Mesenchymal stem cell (in vitro differentiated cells and primary cell): Measurements from ENCODE around the gene SUSD2.
"Not testable (repeated sequence)": the region's sequence is repeated elsewhere in the genome, so short reads cannot be mapped to it uniquely, and the experiment has no call there.

Source experiments
- DNase-seq: peaks from one replicate; pipeline ENCODE4 v3.0.0-alpha.2; 2013
- H2AFZ ChIP-seq: one replicate; pipeline ENCODE4 v1.6.1; 2013; ENCODE audit warnings: low read depth, mild to moderate bottlenecking, control low read depth, inconsistent platforms, low read length, moderate library complexity
- H2AK5ac ChIP-seq: 2 replicates; pipeline ENCODE4 v1.6.1; 2013; ENCODE audit warnings: low read length, moderate library complexity, mild to moderate bottlenecking, inconsistent platforms; ENCODE audit not compliant: severe bottlenecking
- H2BK120ac ChIP-seq: one replicate; pipeline ENCODE4 v1.6.1; 2013; ENCODE audit warnings: low read depth, mild to moderate bottlenecking, inconsistent platforms, low read length, moderate library complexity
- H2BK12ac ChIP-seq, 2 experiments: one replicate each; pipeline ENCODE4 v1.6.1; 2013; ENCODE audit warnings: inconsistent platforms in 2 of 2, low read length in 2 of 2, mild to moderate bottlenecking in 2 of 2, moderate library complexity in 2 of 2, control low read depth in 1 of 2
- H2BK15ac ChIP-seq: one replicate; pipeline ENCODE4 v1.6.1; 2013; ENCODE audit warnings: mild to moderate bottlenecking, low read depth, inconsistent platforms; ENCODE audit not compliant: poor library complexity, severe bottlenecking
- H2BK5ac ChIP-seq: 2 replicates; pipeline ENCODE4 v1.6.1; 2013; ENCODE audit warnings: low read depth, mild to moderate bottlenecking, low read length, control low read depth, inconsistent platforms; ENCODE audit not compliant: poor library complexity, severe bottlenecking
- H3K14ac ChIP-seq, 2 experiments: one replicate each; pipeline ENCODE4 v1.6.1; 2013; ENCODE audit warnings: inconsistent platforms in 2 of 2, low read length in 2 of 2, control low read depth in 1 of 2, mild to moderate bottlenecking in 1 of 2, moderate library complexity in 1 of 2
- H3K18ac ChIP-seq, 2 experiments: one replicate each; pipeline ENCODE4 v1.6.1; 2013; ENCODE audit warnings: inconsistent platforms in 2 of 2, low read length in 2 of 2, control low read depth in 1 of 2, low read depth in 1 of 2, mild to moderate bottlenecking in 1 of 2
- H3K23ac ChIP-seq, 2 experiments: one replicate each; pipeline ENCODE4 v1.6.1; 2013; ENCODE audit warnings: inconsistent platforms in 2 of 2, low read length in 2 of 2, mild to moderate bottlenecking in 2 of 2, moderate library complexity in 2 of 2, control low read depth in 1 of 2
- H3K27ac ChIP-seq: 2 replicates; pipeline ENCODE4 v1.5.1; 2013; ENCODE audit warnings: mild to moderate bottlenecking, moderate library complexity, low read length, control low read depth, inconsistent platforms; ENCODE audit not compliant: poor library complexity, severe bottlenecking
- H3K27me3 ChIP-seq, 2 experiments: 2 replicates each; pipeline versions ENCODE4 v1.6.1 to v1.7.0; 2013; ENCODE audit warnings: low read length in 2 of 2, mild to moderate bottlenecking in 2 of 2, moderate library complexity in 2 of 2, control low read depth in 1 of 2, inconsistent platforms in 1 of 2; ENCODE audit not compliant: control insufficient read depth in 1 of 2, insufficient read depth in 1 of 2
- H3K36me3 ChIP-seq, 2 experiments: 2 replicates each; pipeline versions ENCODE4 v1.6.1 to v1.7.0; 2013; ENCODE audit warnings: low read length in 2 of 2, control low read depth in 1 of 2, inconsistent platforms in 1 of 2, low read depth in 1 of 2, mild to moderate bottlenecking in 1 of 2; ENCODE audit not compliant: insufficient read depth in 2 of 2, control insufficient read depth in 1 of 2
- H3K4ac ChIP-seq, 2 experiments: one replicate each; pipeline ENCODE4 v1.6.1; 2013; ENCODE audit warnings: inconsistent platforms in 2 of 2, low read length in 2 of 2, mild to moderate bottlenecking in 2 of 2, moderate library complexity in 2 of 2, control low read depth in 1 of 2, low read depth in 1 of 2
- H3K4me1 ChIP-seq: 2 replicates; pipeline ENCODE4 v1.6.1; 2013; ENCODE audit warnings: low read depth, low read length, control low read depth; ENCODE audit not compliant: control insufficient read depth, insufficient read depth
- H3K4me2 ChIP-seq: 2 replicates; pipeline ENCODE4 v1.6.1; 2013; ENCODE audit warnings: low read length, mild to moderate bottlenecking, inconsistent platforms; ENCODE audit not compliant: poor library complexity, severe bottlenecking
- H3K4me3 ChIP-seq, 2 experiments: 2 replicates each; pipeline versions ENCODE4 v1.5.1 to v1.7.0; 2013; ENCODE audit warnings: low read length in 2 of 2, mild to moderate bottlenecking in 2 of 2, control low read depth in 1 of 2, low read depth in 1 of 2; ENCODE audit not compliant: insufficient read depth in 1 of 2
- H3K79me1 ChIP-seq: replicated peaks from 2 replicates; pipeline ENCODE4 v1.6.1; 2013; ENCODE audit warnings: mild to moderate bottlenecking, control low read depth, low read length, inconsistent platforms; ENCODE audit not compliant: poor library complexity, severe bottlenecking
- H3K9ac ChIP-seq: 2 replicates; pipeline ENCODE4 v1.7.0; 2013; ENCODE audit warnings: mild to moderate bottlenecking, low read length, moderate library complexity
- H3K9me3 ChIP-seq: 2 replicates; pipeline ENCODE4 v1.7.0; 2013; ENCODE audit warnings: mild to moderate bottlenecking, low read length; ENCODE audit not compliant: control insufficient read depth
- H4K8ac ChIP-seq: one replicate; pipeline ENCODE4 v1.6.1; 2013; ENCODE audit warnings: inconsistent platforms, mild to moderate bottlenecking, low read length, moderate library complexity
- H4K91ac ChIP-seq: one replicate; pipeline ENCODE4 v1.6.1; 2013; ENCODE audit warnings: mild to moderate bottlenecking, low read length, inconsistent platforms
- WGBS: methylation state at CpG from one replicate; pipeline ENCODE4 v1.1.7; 2013; ENCODE audit warnings: mixed read lengths; 5-methylcytosine and 5-hydroxymethylcytosine counted together

The SUSD2 gene

GRCh38 chr22:24205438-24206195 lies 24.3 kb downstream of the SUSD2 start:
- no peaks in the 10 kb centered on the region for H3K9me3 ChIP-seq
- H2BK15ac ChIP-seq, result no peak overlapping the region
- no peak for DNase-seq
- H3K27ac ChIP-seq, result peak overlapping the region; percentile 29
- H2BK120ac ChIP-seq, result peak overlapping the region; percentile 42
- H3K23ac ChIP-seq, result no peak overlapping the region
- no peaks in the 10 kb centered on the region for H3K79me1 ChIP-seq
- H2AFZ ChIP-seq, result no peak overlapping the region
- no peak overlapping the region for H2BK5ac ChIP-seq
- no peak overlapping the region for H3K4me2 ChIP-seq
- H3K27me3 ChIP-seq, result no peaks in the 10 kb centered on the region
- 96% methylated on average over 6 of the region's 8 CpGs for WGBS
- H3K18ac ChIP-seq, result peak overlapping the region; percentile 52 to 86
- peak overlapping the region; percentile 61 for H4K91ac ChIP-seq
- peaks cover 10% of the 10 kb centered on the region for H3K4me1 ChIP-seq
- H2BK12ac ChIP-seq, result peak overlapping the region; percentile 77 to 90
- H4K8ac ChIP-seq, result no peak overlapping the region
- no peaks in the 10 kb centered on the region for H3K36me3 ChIP-seq
- H3K9ac ChIP-seq, result no peak overlapping the region
- H2AK5ac ChIP-seq, result no peak overlapping the region
- no peak overlapping the region for H3K14ac ChIP-seq
- H3K4ac ChIP-seq, result peak overlapping the region in 1 of 2 experiments; percentile 51
- no peak overlapping the region for H3K4me3 ChIP-seq

DNA sequence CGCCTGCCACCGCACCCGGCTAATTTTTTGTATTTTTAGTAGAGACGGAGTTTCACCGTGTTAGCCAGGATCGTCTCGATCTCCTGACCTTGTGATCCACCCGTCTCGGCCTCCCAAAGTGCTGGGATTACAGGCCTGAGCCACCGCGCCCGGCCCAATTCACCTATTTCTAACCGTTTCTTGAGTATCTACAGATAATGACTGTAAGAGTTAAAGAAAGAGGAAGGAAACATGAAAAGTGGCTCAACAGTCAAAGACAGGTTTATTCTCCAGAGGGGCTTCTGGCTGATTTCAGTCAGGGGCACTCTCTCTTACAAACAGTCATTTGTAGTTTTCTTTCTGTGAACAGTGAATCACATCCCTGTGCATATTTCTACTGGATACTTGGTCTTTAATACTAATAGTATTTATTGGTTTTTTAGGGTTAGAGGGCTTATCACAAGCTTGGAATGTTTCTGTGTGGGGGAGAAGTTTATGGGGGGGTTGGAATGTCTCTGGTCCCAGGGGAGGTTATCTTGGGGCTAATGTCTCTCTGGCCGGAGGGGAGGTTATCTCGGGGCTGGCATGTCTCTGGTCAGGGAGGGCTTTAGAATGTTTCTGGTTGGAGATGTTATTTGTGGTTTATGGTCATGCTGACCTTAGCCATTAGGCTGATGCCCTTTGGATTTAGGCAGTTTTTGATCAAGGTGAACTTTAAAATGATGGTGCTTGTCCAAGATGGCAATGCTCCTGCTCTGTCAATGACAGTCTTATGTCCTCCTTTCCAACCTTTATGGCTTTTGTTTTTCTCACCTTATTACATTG lies 25.4 kb downstream of the SUSD2 start:
- peak; percentile 38 for DNase-seq
- Histone ChIP-seq H3K4ac (peak overlapping the region in 1 of 2 experiments; percentile 28), H2BK120ac (peak overlapping the region; percentile 61), H3K27ac (peak overlapping the region; percentile 93), H3K4me1 (peaks cover 10% of the 10 kb centered on the region), H2BK12ac (peak overlapping the region in 1 of 2 experiments; percentile 39), H3K9ac (peak overlapping the region; percentile 76), H4K91ac (peak overlapping the region; percentile 50), H3K18ac (peak overlapping the region; percentile 33 to 52)
- H3K4me3 ChIP-seq, H3K23ac ChIP-seq, H3K4me2 ChIP-seq, H3K79me1 ChIP-seq, H2BK15ac ChIP-seq, H2BK5ac ChIP-seq, H3K14ac ChIP-seq, H4K8ac ChIP-seq, H3K27me3 ChIP-seq, H3K36me3 ChIP-seq, H3K9me3 ChIP-seq, H2AK5ac ChIP-seq, H2AFZ ChIP-seq: not testable (repeated sequence)
- 61% methylated on average over 12 of the region's 15 CpGs for WGBS

GRCh38 chr22:24207264-24208011 lies 26.2 kb downstream of the SUSD2 start:
- Histone ChIP-seq H3K4me3 (no peak overlapping the region), H2BK15ac (peak overlapping the region; percentile 52), H2BK12ac (peak overlapping the region; percentile 65 to 99), H3K4me1 (peaks cover 5% of the 10 kb centered on the region), H2BK5ac (peak overlapping the region; percentile 3), H3K14ac (no peak overlapping the region), H3K79me1 (no peaks in the 10 kb centered on the region), H3K36me3 (no peaks in the 10 kb centered on the region), H3K27ac (peak overlapping the region; percentile 93), H3K4me2 (peak overlapping the region; percentile 6), H3K9ac (peak overlapping the region; percentile 76), H2AK5ac (peak overlapping the region; percentile 73), H3K18ac (peak overlapping the region; percentile 13 to 97), H3K23ac (no peak overlapping the region), H3K27me3 (no peaks in the 10 kb centered on the region), H2BK120ac (peak overlapping the region; percentile 99), H3K4ac (peak overlapping the region; percentile 77 to 81), H2AFZ (no peak overlapping the region), H3K9me3 (no peaks in the 10 kb centered on the region), H4K91ac (peak overlapping the region; percentile 93), H4K8ac (peak overlapping the region; percentile 94)
- peak; percentile 43 for DNase-seq
- WGBS, result 42% methylated on average over 8 of the region's 8 CpGs
